Measurements from ENCODE around the gene RRP12. TPM values are rescaled to one million over a fixed set of nuclear protein-coding genes. Genes with fewer than 3 reads are reported as not detected.
A peak's percentile ranks its signal among the peaks of the same experiment; 100 is the strongest.

The RRP12 gene
- total and polyA plus RNA-seq, 12 donors = 13.3 to 56.9 (median 27.6) TPM

- Histone ChIP-seq H3K36me3 (replicated peaks in 1 of 2) (no peaks in the 10 kb centered on the region), H3K4me1 (replicated peaks in 1 of 2) (no peaks in the 10 kb centered on the region), H3K27me3 (no peaks in the 10 kb centered on the region), H3K27ac (no peak overlapping the region), H3K9me3 (replicated peaks in 1 of 3) (no peaks in the 10 kb centered on the region), H3K4me3 (no peak overlapping the region)
- WGBS, 4 donors = 24 to 43% (median 33%) methylated on average over 5 of the region's 5 CpGs
- no peak for DNase-seq
- TF ChIP-seq POLR2A (IDR thresholded peaks at IDR 0.05) (no peak), CTCF (IDR thresholded peaks at IDR 0.05) (no peak)
- intact Hi-C loops (cut with DNase I) = loop anchor here in 1 of 2 donors (10.0 kb wide), 1 partner anchor 53 kb away; no protein-coding TSS in a partner anchor
These were observed 63.1 kb downstream of the RRP12 start for GRCh38 chr10:97338041-97338440.

- WGBS, 4 donors = 27 to 36% (median 32%) methylated on average over 8 to 11 of the region's 11 CpGs
- no peak for DNase-seq
- peak overlapping the region in 1 of 5 donors; percentile 8 for H3K27ac ChIP-seq
- peaks cover 5% of the 10 kb centered on the region in 2 donors for H3K4me1 ChIP-seq (replicated peaks in 1 of 2)
- H3K27me3 ChIP-seq = no peaks in the 10 kb centered on the region
- intact Hi-C loops (cut with DNase I) = loop anchor here in 1 of 2 donors (10.0 kb wide), 1 partner anchor 52 kb away; no protein-coding TSS in a partner anchor
- H3K36me3 ChIP-seq (replicated peaks in 1 of 2) = no peaks in the 10 kb centered on the region
- no peak overlapping the region for H3K4me3 ChIP-seq
- no peak for TF ChIP-seq CTCF (IDR thresholded peaks at IDR 0.05)
- TF ChIP-seq POLR2A (IDR thresholded peaks at IDR 0.05) = no peak
- H3K9me3 ChIP-seq (replicated peaks in 1 of 3) = no peaks in the 10 kb centered on the region
These were observed 64.0 kb downstream of the RRP12 start for GRCh38 chr10:97336942-97337831.

GRCh38 chr10:97336446-97336845 lies 64.7 kb downstream of the RRP12 start:
- Histone ChIP-seq H3K27ac (no peak overlapping the region), H3K9me3 (replicated peaks in 1 of 3) (no peaks in the 10 kb centered on the region), H3K4me3 (no peak overlapping the region), H3K27me3 (no peaks in the 10 kb centered on the region), H3K4me1 (replicated peaks in 1 of 2) (peaks cover 12% of the 10 kb centered on the region in 2 donors), H3K36me3 (replicated peaks in 1 of 2) (no peaks in the 10 kb centered on the region)
- no peak for DNase-seq
- no peak for TF ChIP-seq POLR2A (IDR thresholded peaks at IDR 0.05)
- intact Hi-C loops (cut with DNase I) = loop anchor here in 1 of 2 donors (10.0 kb wide), 1 partner anchor 52 kb away; no protein-coding TSS in a partner anchor
- 44 to 59% (median 53%) methylated on average over 5 of the region's 5 CpGs for WGBS, 4 donors

- intact Hi-C loops (cut with DNase I) = loop anchor here in 1 of 2 donors (10.0 kb wide), 1 partner anchor 51 kb away; no protein-coding TSS in a partner anchor
- DNase-seq = no peak
These were observed 65.1 kb downstream of the RRP12 start for GRCh38 chr10:97336006-97336405.

More at GRCh38 chr10:97336006-97336405, 65.1 kb downstream of the RRP12 start:
- Histone ChIP-seq H3K27me3 (no peaks in the 10 kb centered on the region), H3K9me3 (replicated peaks in 1 of 3) (no peaks in the 10 kb centered on the region), H3K27ac (no peak overlapping the region), H3K4me1 (replicated peaks in 1 of 2) (peaks cover 15 to 17% of the 10 kb centered on the region in 2 donors), H3K36me3 (replicated peaks in 1 of 2) (no peaks in the 10 kb centered on the region), H3K4me3 (no peak overlapping the region)
- WGBS, 4 donors = 63 to 66% (median 65%) methylated on average over 5 of the region's 5 CpGs
- TF ChIP-seq POLR2A (IDR thresholded peaks at IDR 0.05) (no peak), CTCF (IDR thresholded peaks at IDR 0.05) (no peak)
